ENCODE data around the gene MN1.

Gene MN1

DNA sequence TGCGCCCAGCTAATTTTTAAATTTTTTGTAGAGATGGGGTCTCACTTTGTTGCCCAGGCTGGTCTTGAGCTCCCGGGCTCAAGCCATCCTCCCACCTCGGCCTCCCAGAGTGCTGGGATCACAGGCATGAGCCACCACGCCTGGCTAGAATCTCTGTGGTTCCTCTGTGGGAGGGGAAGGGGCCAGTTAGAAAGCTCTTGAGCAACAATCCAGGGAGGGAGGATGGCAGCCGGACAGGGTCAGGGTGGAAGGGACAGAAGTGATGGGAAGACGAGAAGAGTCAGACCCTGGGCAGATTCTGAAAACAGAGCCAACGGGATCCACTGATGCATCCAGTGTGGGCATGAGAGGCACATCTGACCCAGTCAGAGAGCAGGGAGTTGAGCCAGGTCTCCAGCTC, 38.9 kb upstream of the MN1 start:
- Histone ChIP-seq H3K9ac (ENCODE audit: low read depth, low read length) (no peak overlapping the region), H3K36me3 (ENCODE audit: control insufficient read depth, insufficient read depth, low read length) (no peaks in the 10 kb centered on the region), H3K27me3 (ENCODE audit: control insufficient read depth, insufficient read depth, low read length) (no peaks in the 10 kb centered on the region), H3K4me3 (ENCODE audit: low read depth, low read length) (no peak overlapping the region), H3K4me1 (ENCODE audit: control insufficient read depth, insufficient read depth, low read length) (no peaks in the 10 kb centered on the region), H3K9me3 (ENCODE audit: control insufficient read depth, insufficient read depth, low read length) (no peaks in the 10 kb centered on the region)

DNA sequence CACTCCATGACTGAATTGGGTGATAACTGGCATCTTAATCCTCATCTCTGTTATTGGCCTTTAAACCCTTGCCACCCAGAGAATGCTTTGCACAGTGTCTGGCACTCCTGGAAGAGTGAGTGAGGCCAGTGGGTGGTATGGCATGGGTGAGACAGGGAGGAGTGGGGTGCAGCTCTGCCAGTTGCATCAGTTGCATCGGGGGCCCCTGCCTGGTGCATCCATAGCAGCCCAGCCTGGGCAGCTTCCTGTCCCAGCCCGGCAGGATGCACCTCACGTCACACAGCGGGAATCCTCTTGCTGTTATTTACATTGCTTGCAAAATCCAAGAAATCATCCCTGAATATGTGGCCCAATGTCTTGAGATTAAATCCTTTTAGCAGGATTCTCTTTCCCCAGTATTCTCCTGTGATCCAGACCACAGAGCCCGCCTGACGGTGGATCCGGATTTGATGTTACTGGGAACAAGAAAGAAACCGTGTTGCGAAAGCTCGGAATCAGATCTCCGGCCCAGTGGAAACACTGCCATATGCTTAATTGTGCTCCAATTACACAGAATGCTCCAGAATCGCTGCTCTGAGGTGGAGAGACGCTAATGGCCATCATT, 37.6 kb upstream of the MN1 start:
- Histone ChIP-seq H3K9ac (ENCODE audit: low read depth, low read length) (no peak overlapping the region), H3K4me1 (ENCODE audit: control insufficient read depth, insufficient read depth, low read length) (no peaks in the 10 kb centered on the region), H3K9me3 (ENCODE audit: control insufficient read depth, insufficient read depth, low read length) (no peaks in the 10 kb centered on the region), H3K4me3 (ENCODE audit: low read depth, low read length) (no peak overlapping the region), H3K36me3 (ENCODE audit: control insufficient read depth, insufficient read depth, low read length) (no peaks in the 10 kb centered on the region), H3K27me3 (ENCODE audit: control insufficient read depth, insufficient read depth, low read length) (no peaks in the 10 kb centered on the region)

DNA sequence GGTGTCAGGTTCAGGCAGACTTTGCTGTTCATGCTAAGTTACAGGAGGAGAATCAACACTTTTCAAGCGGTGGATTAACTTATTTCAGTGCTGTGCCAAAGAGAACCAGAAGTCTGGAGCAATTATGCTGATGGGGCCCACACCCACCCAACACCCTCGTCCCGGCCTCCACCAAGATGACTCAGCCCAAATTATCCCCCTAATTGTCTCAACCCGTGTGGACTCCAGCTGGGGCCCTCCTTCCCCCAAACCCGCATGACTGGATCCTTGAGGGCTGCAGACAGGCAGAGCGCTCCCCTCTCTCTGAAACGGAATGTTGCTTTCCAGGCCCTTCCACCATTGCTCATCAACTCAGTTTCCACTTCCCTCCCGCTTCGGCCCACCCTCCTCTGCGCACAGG, 34.6 kb upstream of the MN1 start:
- H3K36me3 ChIP-seq (ENCODE audit: control insufficient read depth, insufficient read depth, low read length) = no peaks in the 10 kb centered on the region
- H3K9ac ChIP-seq (ENCODE audit: low read depth, low read length) = no peak overlapping the region
- H3K4me1 ChIP-seq (ENCODE audit: control insufficient read depth, insufficient read depth, low read length) = no peaks in the 10 kb centered on the region
- H3K4me3 ChIP-seq (ENCODE audit: low read depth, low read length) = no peak overlapping the region
- no peaks in the 10 kb centered on the region for H3K9me3 ChIP-seq (ENCODE audit: control insufficient read depth, insufficient read depth, low read length)
- H3K27me3 ChIP-seq (ENCODE audit: control insufficient read depth, insufficient read depth, low read length) = no peaks in the 10 kb centered on the region

- H3K4me1 ChIP-seq (ENCODE audit: control insufficient read depth, insufficient read depth, low read length) = no peaks in the 10 kb centered on the region
- H3K27me3 ChIP-seq (ENCODE audit: control insufficient read depth, insufficient read depth, low read length) = no peaks in the 10 kb centered on the region
- no peak overlapping the region for H3K9ac ChIP-seq (ENCODE audit: low read depth, low read length)
- no peaks in the 10 kb centered on the region for H3K36me3 ChIP-seq (ENCODE audit: control insufficient read depth, insufficient read depth, low read length)
- H3K9me3 ChIP-seq (ENCODE audit: control insufficient read depth, insufficient read depth, low read length) = no peaks in the 10 kb centered on the region
- no peak overlapping the region for H3K4me3 ChIP-seq (ENCODE audit: low read depth, low read length)
Observed at GRCh38 chr22:27835446-27835845, 33.9 kb upstream of the MN1 start.

GRCh38 chr22:27834364-27835185, 33.0 kb upstream of the MN1 start:
- H3K27me3 ChIP-seq (ENCODE audit: control insufficient read depth, insufficient read depth, low read length) = no peaks in the 10 kb centered on the region
- no peak overlapping the region for H3K9ac ChIP-seq (ENCODE audit: low read depth, low read length)

GRCh38 chr22:27833803-27834202, 32.2 kb upstream of the MN1 start:
- Histone ChIP-seq H3K9me3 (ENCODE audit: control insufficient read depth, insufficient read depth, low read length) (no peaks in the 10 kb centered on the region), H3K9ac (ENCODE audit: low read depth, low read length) (no peak overlapping the region), H3K36me3 (ENCODE audit: control insufficient read depth, insufficient read depth, low read length) (no peaks in the 10 kb centered on the region), H3K4me1 (ENCODE audit: control insufficient read depth, insufficient read depth, low read length) (no peaks in the 10 kb centered on the region), H3K27me3 (ENCODE audit: control insufficient read depth, insufficient read depth, low read length) (no peaks in the 10 kb centered on the region), H3K4me3 (ENCODE audit: low read depth, low read length) (no peak overlapping the region)

More at GRCh38 chr22:27834364-27835185, 33.0 kb upstream of the MN1 start:
- no peaks in the 10 kb centered on the region for H3K4me1 ChIP-seq (ENCODE audit: control insufficient read depth, insufficient read depth, low read length)
- H3K36me3 ChIP-seq (ENCODE audit: control insufficient read depth, insufficient read depth, low read length) = no peaks in the 10 kb centered on the region
- H3K4me3 ChIP-seq (ENCODE audit: low read depth, low read length) = no peak overlapping the region
- H3K9me3 ChIP-seq (ENCODE audit: control insufficient read depth, insufficient read depth, low read length) = no peaks in the 10 kb centered on the region

DNA sequence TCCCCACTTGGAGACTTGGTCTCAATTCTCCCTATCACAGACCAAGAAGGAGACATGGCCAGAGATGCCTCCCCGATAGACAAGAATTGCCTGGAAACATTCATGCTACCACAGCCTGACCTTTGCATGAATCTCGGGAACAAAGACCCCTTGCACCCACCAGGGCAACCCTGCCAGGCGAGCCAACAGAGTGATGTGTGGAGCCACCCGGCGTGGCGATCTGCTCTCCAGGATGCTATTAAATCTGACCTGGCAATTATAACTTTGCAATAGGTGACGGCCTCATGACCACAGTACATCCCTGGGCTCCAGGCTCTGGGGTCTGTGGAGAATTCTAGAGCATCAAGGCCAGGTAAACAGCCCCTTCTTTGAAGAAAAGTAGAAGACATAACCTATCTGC, 31.1 kb upstream of the MN1 start:
- Histone ChIP-seq H3K9ac (ENCODE audit: low read depth, low read length) (no peak overlapping the region), H3K36me3 (ENCODE audit: control insufficient read depth, insufficient read depth, low read length) (no peaks in the 10 kb centered on the region), H3K9me3 (ENCODE audit: control insufficient read depth, insufficient read depth, low read length) (no peaks in the 10 kb centered on the region), H3K4me1 (ENCODE audit: control insufficient read depth, insufficient read depth, low read length) (no peaks in the 10 kb centered on the region), H3K4me3 (ENCODE audit: low read depth, low read length) (no peak overlapping the region), H3K27me3 (ENCODE audit: control insufficient read depth, insufficient read depth, low read length) (no peaks in the 10 kb centered on the region)

GRCh38 chr22:27829620-27830019, 28.1 kb upstream of the MN1 start:
- H3K4me3 ChIP-seq (ENCODE audit: low read depth, low read length) = no peak overlapping the region
- H3K9ac ChIP-seq (ENCODE audit: low read depth, low read length) = no peak overlapping the region
- no peaks in the 10 kb centered on the region for H3K27me3 ChIP-seq (ENCODE audit: control insufficient read depth, insufficient read depth, low read length)
- H3K4me1 ChIP-seq (ENCODE audit: control insufficient read depth, insufficient read depth, low read length) = no peaks in the 10 kb centered on the region
- no peaks in the 10 kb centered on the region for H3K36me3 ChIP-seq (ENCODE audit: control insufficient read depth, insufficient read depth, low read length)
- H3K9me3 ChIP-seq (ENCODE audit: control insufficient read depth, insufficient read depth, low read length) = no peaks in the 10 kb centered on the region

GRCh38 chr22:27827604-27828587, 26.3 kb upstream of the MN1 start:
- no peak overlapping the region for H3K4me3 ChIP-seq (ENCODE audit: low read depth, low read length)
- no peaks in the 10 kb centered on the region for H3K36me3 ChIP-seq (ENCODE audit: control insufficient read depth, insufficient read depth, low read length)
- H3K9me3 ChIP-seq (ENCODE audit: control insufficient read depth, insufficient read depth, low read length) = no peaks in the 10 kb centered on the region
- H3K27me3 ChIP-seq (ENCODE audit: control insufficient read depth, insufficient read depth, low read length) = no peaks in the 10 kb centered on the region
- H3K4me1 ChIP-seq (ENCODE audit: control insufficient read depth, insufficient read depth, low read length) = no peaks in the 10 kb centered on the region
- H3K9ac ChIP-seq (ENCODE audit: low read depth, low read length) = no peak overlapping the region

DNA sequence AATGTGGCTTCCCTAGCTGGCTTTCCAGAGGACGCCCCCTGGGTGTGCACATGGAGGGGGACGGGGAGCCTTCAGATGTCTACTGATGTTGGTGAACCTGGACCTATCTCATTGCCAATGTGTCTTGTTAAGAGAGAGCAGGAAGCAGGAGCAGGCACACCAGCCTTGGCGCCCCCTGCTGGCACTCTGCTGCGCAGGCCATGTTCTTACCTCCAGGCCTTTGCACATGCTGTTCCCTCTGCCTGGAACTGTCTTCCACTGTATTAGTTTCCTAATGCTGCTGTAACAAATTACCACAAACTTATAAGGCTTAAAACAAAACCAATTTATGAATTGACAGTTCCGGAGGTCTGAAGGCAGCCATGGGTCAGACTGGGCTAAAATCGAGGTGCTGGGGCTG, 23.6 kb upstream of the MN1 start:
- Histone ChIP-seq H3K9me3 (ENCODE audit: control insufficient read depth, insufficient read depth, low read length) (no peaks in the 10 kb centered on the region), H3K9ac (ENCODE audit: low read depth, low read length) (no peak overlapping the region), H3K27me3 (ENCODE audit: control insufficient read depth, insufficient read depth, low read length) (no peaks in the 10 kb centered on the region), H3K36me3 (ENCODE audit: control insufficient read depth, insufficient read depth, low read length) (no peaks in the 10 kb centered on the region), H3K4me3 (ENCODE audit: low read depth, low read length) (no peak overlapping the region), H3K4me1 (ENCODE audit: control insufficient read depth, insufficient read depth, low read length) (no peaks in the 10 kb centered on the region)

DNA sequence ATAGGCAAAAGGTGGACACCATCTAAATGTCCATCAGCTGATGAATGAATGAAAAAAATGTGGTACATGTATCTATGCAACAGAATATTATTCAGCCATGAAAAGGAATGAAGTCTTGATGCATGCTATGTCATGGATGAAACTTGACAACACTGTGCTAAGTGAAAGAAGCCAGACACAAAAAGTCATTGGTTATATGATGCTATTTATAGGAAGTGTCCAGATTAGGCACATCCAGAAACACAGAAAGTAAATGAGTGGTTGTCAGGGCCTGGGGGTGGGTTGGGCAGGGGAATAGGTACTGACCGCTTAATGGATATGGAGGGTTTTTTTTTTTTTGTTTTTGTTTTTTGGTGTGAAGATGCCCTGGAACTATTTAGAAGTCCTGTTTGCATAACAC, 21.7 kb upstream of the MN1 start:
- Histone ChIP-seq H3K4me3 (ENCODE audit: low read depth, low read length) (no peak overlapping the region), H3K9me3 (ENCODE audit: control insufficient read depth, insufficient read depth, low read length) (no peaks in the 10 kb centered on the region), H3K27me3 (ENCODE audit: control insufficient read depth, insufficient read depth, low read length) (no peaks in the 10 kb centered on the region), H3K4me1 (ENCODE audit: control insufficient read depth, insufficient read depth, low read length) (no peaks in the 10 kb centered on the region), H3K9ac (ENCODE audit: low read depth, low read length) (no peak overlapping the region), H3K36me3 (ENCODE audit: control insufficient read depth, insufficient read depth, low read length) (no peaks in the 10 kb centered on the region)
